ENCODE measurements around the gene TPK1. TPM values are rescaled to one million over a fixed set of nuclear protein-coding genes. Genes with fewer than 3 reads are reported as not detected.

TPK1 gene
- total and polyA plus RNA-seq, 7 donors, result 1.7 to 5.1 (median 2.5) TPM

- no peak for TF ChIP-seq CTCF (IDR thresholded peaks at IDR 0.05)
- peak overlapping the region; percentile 89 for H3K27ac ChIP-seq
- no peak for ATAC-seq
- no peaks in the 10 kb centered on the region for H3K27me3 ChIP-seq (ENCODE audit: insufficient read depth in 3 of 3, low read length in 2 of 3)
- no peaks in the 10 kb centered on the region for H3K36me3 ChIP-seq (ENCODE audit: insufficient read depth in 1 of 2, low read depth in 1 of 2)
- 94 to 97% (median 96%) methylated on average over 12 of the region's 12 CpGs for WGBS, 3 donors
- H3K9me3 ChIP-seq, result no peaks in the 10 kb centered on the region
- peak overlapping the region; percentile 81 for H3K4me3 ChIP-seq
- DNase-seq, result no peak
- H3K4me1 ChIP-seq, result peaks cover 4% of the 10 kb centered on the region
- intact Hi-C loops (cut with DNase I), result no loop called here
Measured at GRCh38 chr7:144836545-144836842, 641 bp upstream of the TPK1 start.

- H3K36me3 ChIP-seq (ENCODE audit: insufficient read depth in 1 of 2, low read depth in 1 of 2), result no peaks in the 10 kb centered on the region
- peak; percentile 57 to 69 (median 66) for ATAC-seq
- intact Hi-C loops (cut with DNase I), result no loop called here
- H3K4me3 ChIP-seq, result peak overlapping the region; percentile 81
- peak in 1 of 2 donors; percentile 53 for DNase-seq
- 0 to 1% (median 0%) methylated on average over 25 of the region's 25 CpGs for WGBS, 3 donors
- no peaks in the 10 kb centered on the region for H3K27me3 ChIP-seq (ENCODE audit: insufficient read depth in 3 of 3, low read length in 2 of 3)
- no peak for TF ChIP-seq CTCF (IDR thresholded peaks at IDR 0.05)
- peak overlapping the region; percentile 89 for H3K27ac ChIP-seq
- H3K4me1 ChIP-seq, result peaks cover 4% of the 10 kb centered on the region
- H3K9me3 ChIP-seq, result no peaks in the 10 kb centered on the region
Measured at GRCh38 chr7:144835155-144835611, 670 bp downstream of the TPK1 start.

GRCh38 chr7:144834641-144835144, 1.2 kb downstream of the TPK1 start:
- TF ChIP-seq CTCF (IDR thresholded peaks at IDR 0.05), result no peak
- no peaks in the 10 kb centered on the region for H3K27me3 ChIP-seq (ENCODE audit: insufficient read depth in 3 of 3, low read length in 2 of 3)
- no peaks in the 10 kb centered on the region for H3K36me3 ChIP-seq (ENCODE audit: insufficient read depth in 1 of 2, low read depth in 1 of 2)
- ATAC-seq, result peak in 2 of 4 donors; percentile 13 to 23
- intact Hi-C loops (cut with DNase I), result no loop called here
- DNase-seq, result no peak
- no peaks in the 10 kb centered on the region for H3K9me3 ChIP-seq
- peak overlapping the region; percentile 81 for H3K4me3 ChIP-seq
- 20 to 32% (median 25%) methylated on average over 13 of the region's 13 CpGs for whole genome bisulfite sequencing, 3 donors
- H3K4me1 ChIP-seq, result peaks cover 4% of the 10 kb centered on the region
- H3K27ac ChIP-seq, result peak overlapping the region; percentile 89

GRCh38 chr7:144830811-144831210, 5.0 kb downstream of the TPK1 start:
- H3K27ac ChIP-seq, result no peak overlapping the region
- H3K4me1 ChIP-seq, result peaks cover 4% of the 10 kb centered on the region
- WGBS, 3 donors, result 89 to 92% (median 91%) methylated on average over 5 of the region's 5 CpGs
- no peak for DNase-seq
- no peak for ATAC-seq
- H3K36me3 ChIP-seq (ENCODE audit: insufficient read depth in 1 of 2, low read depth in 1 of 2), result no peaks in the 10 kb centered on the region
- TF ChIP-seq CTCF (IDR thresholded peaks at IDR 0.05), result no peak
- intact Hi-C loops (cut with DNase I), result no loop called here
- H3K4me3 ChIP-seq, result no peak overlapping the region
- no peaks in the 10 kb centered on the region for H3K9me3 ChIP-seq
- H3K27me3 ChIP-seq (ENCODE audit: insufficient read depth in 3 of 3, low read length in 2 of 3), result no peaks in the 10 kb centered on the region

Data from psoas muscle (tissue), 8 donors.